ENCODE measurements around the gene ZNF511. TPM values are rescaled to one million over a fixed set of nuclear protein-coding genes. Genes with fewer than 3 reads are reported as not detected.
"Not testable (repeated sequence)": the region's sequence is repeated elsewhere in the genome, so short reads cannot be mapped to it uniquely, and the experiment has no call there.

Gene ZNF511
- total RNA-seq, 2 experiments from 2014 or later: 58.0 to 60.1 TPM

GRCh38 chr10:133316266-133316665, 7.6 kb downstream of the ZNF511 start:
- CTCF ChIA-PET: interaction anchor here (1.3 to 2.9 kb wide), 5 partner anchors 12 to 71 kb away, joined by 3 to 11 read pairs (median 6); no protein-coding TSS in a partner anchor
- Mint-ChIP-seq H3K36me3 (ENCODE audit: low read depth) (peaks cover 2% of the 10 kb centered on the region), H3K9me3 (no peaks in the 10 kb centered on the region), H3K27me3 (peaks cover 10% of the 10 kb centered on the region), H3K27ac (no peak overlapping the region), H3K4me3 (no peak overlapping the region), H3K4me1 (ENCODE audit: low read depth) (peaks cover 8% of the 10 kb centered on the region)
- DNase-seq: no peak
- POLR2A ChIA-PET: interaction anchor here (1.0 kb wide), 1 partner anchor 13 kb away, joined by 3 read pairs; no protein-coding TSS in a partner anchor
- intact Hi-C loops (cut with micrococcal nuclease): no loop called here
- ATAC-seq: no peak
- no peak for TF ChIP-seq CTCF (IDR thresholded peaks at IDR 0.05)

- Mint-ChIP-seq H3K27ac (no peak overlapping the region), H3K36me3 (ENCODE audit: low read depth) (peaks cover 2% of the 10 kb centered on the region), H3K27me3 (peaks cover 10% of the 10 kb centered on the region), H3K4me1 (ENCODE audit: low read depth) (peaks cover 8% of the 10 kb centered on the region), H3K9me3 (no peaks in the 10 kb centered on the region), H3K4me3 (no peak overlapping the region)
- CTCF ChIA-PET: no interaction called here
- intact Hi-C loops (cut with micrococcal nuclease): no loop called here
- no peak for DNase-seq
- no peak for ATAC-seq
- TF ChIP-seq CTCF (IDR thresholded peaks at IDR 0.05): no peak
- POLR2A ChIA-PET: no interaction called here
Observed at GRCh38 chr10:133316732-133317131, 8.0 kb downstream of the ZNF511 start.

- H3K27ac Mint-ChIP-seq: no peak overlapping the region
- POLR2A ChIA-PET: interaction anchor here (1.4 kb wide), 1 partner anchor 10 kb away, joined by 3 read pairs; no protein-coding TSS in a partner anchor
- peaks cover 8% of the 10 kb centered on the region for H3K4me1 Mint-ChIP-seq (ENCODE audit: low read depth)
- CTCF ChIA-PET: interaction anchor here (0.8 to 4.3 kb wide), 7 partner anchors 10 to 120 kb away, joined by 3 to 26 read pairs (median 3); no protein-coding TSS in a partner anchor
- no peaks in the 10 kb centered on the region for H3K36me3 Mint-ChIP-seq (ENCODE audit: low read depth)
- H3K27me3 Mint-ChIP-seq: peaks cover 10% of the 10 kb centered on the region
- peak overlapping the region; percentile 65 for H3K4me3 Mint-ChIP-seq
- no peaks in the 10 kb centered on the region for H3K9me3 Mint-ChIP-seq
- intact Hi-C loops (cut with micrococcal nuclease): no loop called here
- DNase-seq (peak; percentile 79), ATAC-seq (peak; percentile 94)
- TF ChIP-seq CTCF (IDR thresholded peaks at IDR 0.05): peak; percentile 81
Observed at GRCh38 chr10:133318494-133319127, 9.9 kb downstream of the ZNF511 start.

- H3K27ac Mint-ChIP-seq; ATAC-seq; DNase-seq; H3K9me3 Mint-ChIP-seq; intact Hi-C loops (cut with micrococcal nuclease); H3K4me3 Mint-ChIP-seq; H3K36me3 Mint-ChIP-seq (ENCODE audit: low read depth): not testable (repeated sequence)
- Mint-ChIP-seq H3K4me1 (ENCODE audit: low read depth) (peaks cover 11% of the 10 kb centered on the region), H3K27me3 (peaks cover 15% of the 10 kb centered on the region)
- CTCF ChIA-PET: interaction anchor here (1.1 to 4.3 kb wide), 3 partner anchors 8 to 196 kb away, joined by 3 to 26 read pairs (median 3); no protein-coding TSS in a partner anchor
- POLR2A ChIA-PET: interaction anchor here (0.8 kb wide), 1 partner anchor 74 kb away, joined by 4 read pairs; no protein-coding TSS in a partner anchor
Observed at GRCh38 chr10:133320852-133321422, 12.2 kb downstream of the ZNF511 start.

- Mint-ChIP-seq H3K27me3 (peaks cover 26% of the 10 kb centered on the region), H3K4me1 (ENCODE audit: low read depth) (peaks cover 15% of the 10 kb centered on the region)
- H3K27ac Mint-ChIP-seq; intact Hi-C loops (cut with micrococcal nuclease); H3K36me3 Mint-ChIP-seq (ENCODE audit: low read depth); DNase-seq; H3K4me3 Mint-ChIP-seq; POLR2A ChIA-PET; ATAC-seq; H3K9me3 Mint-ChIP-seq: not testable (repeated sequence)
- CTCF ChIA-PET: interaction anchor here (1.3 to 4.3 kb wide), 2 partner anchors 7 to 179 kb away, joined by 3 to 26 read pairs; no protein-coding TSS in a partner anchor
Observed at GRCh38 chr10:133322064-133322709, 13.5 kb downstream of the ZNF511 start.

All from activated CD8-positive, alpha-beta T cell treated with anti-CD3 and anti-CD28 coated beads for 36 hours (primary cell).